HG02588 (cell line): ENCODE data around the gene TP53BP1.

ENCODE experiments used
- ATAC-seq: cut with Tn5 transposase; IDR thresholded peaks from one replicate; pipeline ENCODE4 v1.9.1; 2021; ENCODE audit warnings: mild to moderate bottlenecking, moderate library complexity; ENCODE audit not compliant: unreplicated experiment

Gene TP53BP1

GRCh38 chr15:43488790-43489189 lies 4.2 kb downstream of the TP53BP1 start:
- ATAC-seq = no peak

GRCh38 chr15:43487271-43487895 lies 5.6 kb downstream of the TP53BP1 start:
- ATAC-seq = no peak

DNA sequence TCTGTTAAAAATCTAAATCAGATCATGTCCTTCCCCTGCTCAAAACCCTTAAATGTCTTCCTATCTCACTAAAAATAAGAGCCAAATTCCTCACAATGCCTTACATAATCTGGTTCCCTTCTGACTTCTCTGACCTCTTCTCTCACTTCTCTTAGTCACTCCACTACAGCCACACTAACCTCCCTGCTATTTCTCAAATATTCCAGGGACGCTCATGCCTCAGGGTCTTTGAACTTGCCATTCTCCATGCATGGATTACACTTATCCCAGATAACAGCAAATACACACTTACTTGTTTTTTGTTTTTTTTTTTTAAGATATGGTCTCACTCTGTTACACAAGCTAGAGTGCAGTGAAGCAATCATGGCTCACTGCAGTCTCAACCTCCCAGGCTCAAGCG lies 8.5 kb downstream of the TP53BP1 start:
- no peak for ATAC-seq

DNA sequence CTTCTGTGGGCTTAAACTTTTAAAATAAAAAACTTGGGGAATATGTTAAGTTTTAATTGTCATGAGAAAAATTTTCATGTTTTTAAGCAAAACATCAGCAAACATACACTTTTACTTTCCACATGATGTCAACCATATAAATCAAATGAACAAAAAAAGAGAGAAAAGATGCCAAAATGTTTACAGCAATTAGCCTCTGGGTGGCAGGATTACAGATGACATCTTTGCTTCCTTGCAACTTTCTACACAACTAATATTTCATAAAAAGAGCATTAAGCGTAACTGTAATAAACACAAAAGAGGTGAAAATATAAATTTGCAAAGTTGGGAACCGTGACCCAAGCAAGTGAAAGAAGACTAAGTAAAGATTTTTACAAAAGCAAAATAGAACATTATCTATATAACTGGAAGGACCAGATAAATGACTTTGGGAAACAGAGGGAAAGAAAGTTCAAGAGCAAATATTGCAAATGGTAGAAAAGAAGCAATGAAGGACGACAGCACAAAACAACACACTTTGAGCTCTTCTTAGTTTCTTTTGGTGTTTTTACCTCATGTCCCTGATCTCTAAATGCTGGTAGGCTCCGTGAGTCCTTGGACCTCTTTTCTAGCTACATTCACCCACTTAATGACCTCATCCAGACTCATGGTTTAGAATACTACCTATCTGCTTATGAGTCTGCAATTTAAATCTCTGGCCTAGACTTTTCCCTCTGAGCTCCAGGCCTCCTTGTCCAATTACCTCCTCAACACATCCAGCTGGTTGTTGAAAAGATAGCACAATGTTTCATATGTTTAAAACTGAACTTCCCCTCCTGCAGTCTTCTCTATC lies 9.4 kb downstream of the TP53BP1 start:
- ATAC-seq = no peak

- no peak for ATAC-seq
Observed at GRCh38 chr15:43473885-43474284, 19.1 kb downstream of the TP53BP1 start.

DNA sequence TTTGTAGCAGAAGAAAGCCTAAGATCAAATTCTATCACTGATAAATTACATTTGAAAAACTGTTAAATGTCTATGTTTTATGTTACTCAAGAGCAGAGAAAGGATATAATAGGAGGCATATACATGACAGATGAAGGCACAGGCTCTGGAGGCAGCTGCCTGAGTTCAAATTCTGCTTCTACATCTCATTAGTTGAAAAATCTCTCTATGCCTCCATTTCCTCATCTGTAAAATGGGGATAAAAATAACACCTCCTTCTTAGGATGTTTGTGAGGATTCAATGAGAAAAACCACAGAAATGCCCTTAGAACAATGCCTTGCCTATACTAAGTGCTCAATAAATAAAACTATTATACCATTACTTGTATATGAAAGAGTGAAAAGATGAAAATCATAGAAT lies 21.0 kb downstream of the TP53BP1 start:
- no peak for ATAC-seq

DNA sequence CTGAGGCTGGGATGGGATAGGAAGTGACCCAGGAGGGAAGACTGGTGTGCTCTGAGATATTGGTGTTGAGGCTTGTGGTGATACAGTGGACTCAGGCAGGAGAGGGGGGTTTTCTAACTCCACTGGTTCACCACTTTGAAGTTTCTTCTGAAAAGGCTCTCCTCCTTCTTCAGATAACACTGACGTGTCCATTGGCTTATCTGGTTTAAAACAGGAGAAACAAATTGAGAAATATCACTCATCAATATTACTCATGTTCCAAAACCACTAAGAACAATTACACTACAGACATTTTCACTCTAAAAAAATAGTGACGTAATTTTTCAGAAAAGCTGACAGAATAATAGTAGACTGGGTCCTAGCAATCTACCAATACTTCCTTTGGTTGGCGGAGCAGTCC lies 23.1 kb downstream of the TP53BP1 start:
- no peak for ATAC-seq

DNA sequence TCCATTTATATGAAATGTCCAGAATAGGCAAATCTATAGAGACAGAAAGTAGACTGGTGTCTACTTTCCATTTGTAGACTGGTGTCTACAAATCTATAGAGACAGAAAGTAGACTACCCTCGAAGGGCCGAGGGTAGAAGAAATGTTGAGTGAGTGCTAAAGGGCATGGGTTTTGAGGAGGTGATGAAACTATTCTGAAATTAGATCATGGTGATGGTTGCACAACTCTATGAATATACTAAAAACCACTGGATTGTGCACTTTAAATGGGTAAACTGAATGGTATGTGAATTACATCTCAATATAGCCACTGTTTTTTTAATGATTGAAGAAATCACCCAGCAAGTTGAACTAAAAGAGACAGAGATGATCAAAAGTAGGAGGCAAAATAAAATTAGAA lies 27.9 kb downstream of the TP53BP1 start:
- ATAC-seq = no peak

DNA sequence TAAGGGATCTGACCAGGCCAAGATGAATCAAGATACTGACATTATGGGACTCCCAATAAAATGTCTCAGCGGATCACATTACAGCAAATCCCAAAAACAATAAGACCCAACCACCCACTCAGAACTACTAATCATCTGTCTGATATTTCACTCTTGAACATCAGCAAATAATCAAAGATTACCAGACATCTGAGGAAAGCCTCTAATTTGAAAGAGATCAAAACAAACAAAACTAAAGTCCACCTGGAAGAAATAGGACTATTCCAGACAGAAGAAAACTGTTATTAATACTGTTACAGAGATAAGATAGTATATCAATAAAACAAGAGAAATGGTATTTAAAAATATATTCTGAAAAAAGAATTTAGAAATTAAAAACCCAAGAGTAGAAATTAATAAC lies 29.0 kb downstream of the TP53BP1 start:
- no peak for ATAC-seq

- ATAC-seq = no peak
Observed at GRCh38 chr15:43463507-43463906, 29.4 kb downstream of the TP53BP1 start.

GRCh38 chr15:43449981-43450380 lies 43.0 kb downstream of the TP53BP1 start:
- no peak for ATAC-seq

- ATAC-seq = no peak
Observed at GRCh38 chr15:43446344-43446743, 46.6 kb downstream of the TP53BP1 start.

DNA sequence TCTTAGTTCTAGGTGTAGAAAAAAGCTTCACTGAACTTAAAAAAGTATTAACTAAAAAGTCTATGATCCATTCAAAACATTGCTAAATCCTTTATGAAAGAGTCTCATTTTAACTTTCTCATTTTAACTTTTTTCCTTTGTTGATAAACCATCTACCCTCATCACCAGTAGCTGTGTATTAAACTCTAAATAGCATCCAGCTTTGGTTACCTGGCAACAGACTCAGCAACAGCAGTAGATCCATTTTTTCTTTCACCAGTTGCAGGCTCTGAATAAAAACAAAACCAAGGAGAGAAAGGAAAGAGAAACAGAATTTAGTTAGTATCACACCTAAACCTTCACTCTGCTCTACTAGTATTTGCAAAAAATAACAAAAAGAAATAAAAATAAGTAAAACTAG lies 51.6 kb downstream of the TP53BP1 start:
- ATAC-seq = no peak

- no peak for ATAC-seq
Observed at GRCh38 chr15:43440721-43441281, 52.2 kb downstream of the TP53BP1 start.

DNA sequence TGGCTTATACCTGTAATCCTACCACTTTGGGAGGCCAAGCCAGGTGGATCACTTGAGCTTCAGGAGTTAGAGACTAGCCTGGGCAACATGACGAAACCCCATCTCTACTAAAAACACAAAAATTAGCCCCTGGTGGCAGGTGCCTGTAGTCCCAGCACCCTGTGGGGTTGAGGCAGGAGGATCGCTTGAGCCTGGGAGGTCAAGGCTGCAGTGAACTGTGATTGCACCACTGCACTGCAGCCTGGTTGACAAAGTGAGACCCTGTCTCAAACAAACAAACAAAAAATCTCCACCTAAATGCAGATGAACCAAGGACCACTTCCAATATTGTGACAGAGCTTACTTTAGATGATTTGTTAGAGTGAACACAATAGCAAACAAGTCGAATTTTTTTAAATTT lies 53.7 kb downstream of the TP53BP1 start:
- no peak for ATAC-seq

- no peak for ATAC-seq
Observed at GRCh38 chr15:43436395-43436794, 56.6 kb downstream of the TP53BP1 start.

- ATAC-seq = no peak
Observed at GRCh38 chr15:43434446-43434845, 58.5 kb downstream of the TP53BP1 start.

- ATAC-seq = no peak
Observed at GRCh38 chr15:43433661-43434303, 59.2 kb downstream of the TP53BP1 start.

DNA sequence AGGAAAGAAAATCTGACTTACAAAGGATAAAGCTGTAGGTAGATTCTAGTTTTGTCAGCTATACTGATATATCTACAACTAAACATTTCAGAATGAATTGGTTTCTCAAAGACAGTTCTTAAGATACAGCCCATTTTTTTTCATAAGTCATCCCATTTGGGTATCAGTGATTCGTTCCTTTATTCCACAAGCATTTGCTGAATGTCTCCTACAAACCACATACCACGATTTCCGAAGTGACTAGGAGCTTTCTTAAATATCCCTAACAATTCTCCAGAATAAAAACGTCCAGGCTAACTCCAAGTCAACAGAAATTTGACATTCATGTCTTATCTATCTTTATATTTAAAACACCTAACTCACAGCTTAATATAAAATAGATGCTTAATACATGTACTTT lies 59.8 kb downstream of the TP53BP1 start:
- no peak for ATAC-seq

GRCh38 chr15:43429687-43430086 lies 63.3 kb downstream of the TP53BP1 start:
- no peak for ATAC-seq

GRCh38 chr15:43423793-43424192 lies 69.2 kb downstream of the TP53BP1 start:
- no peak for ATAC-seq

DNA sequence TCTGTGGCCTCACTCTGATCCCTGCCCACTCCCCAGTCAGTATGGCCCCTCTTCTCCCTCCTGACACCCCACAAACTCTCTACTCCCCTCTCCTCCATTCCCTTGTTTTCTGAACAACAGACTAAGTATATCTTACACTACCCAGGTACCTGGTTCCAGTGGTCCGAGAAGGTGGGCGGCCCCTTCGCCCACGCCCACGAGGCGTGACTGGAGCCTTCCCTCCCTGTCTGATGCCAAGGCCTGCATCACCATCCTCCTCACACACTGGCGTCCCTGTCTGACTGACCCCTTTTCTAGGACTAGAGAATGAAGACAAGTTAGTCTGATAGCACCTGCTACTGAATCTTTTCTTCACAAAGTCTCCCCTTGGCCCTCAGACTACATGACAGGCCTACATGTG lies 72.1 kb downstream of the TP53BP1 start:
- ATAC-seq = no peak
